H9 (cell line): ENCODE data around the gene EPHA1. TPM values are rescaled to one million over a fixed set of nuclear protein-coding genes. Genes with fewer than 3 reads are reported as not detected.

Experiments
- DNase-seq: peaks from one replicate; pipeline ENCODE4 v3.0.0-alpha.2; 2017
- H2AFZ ChIP-seq: one replicate; pipeline ENCODE4 v1.6.1; 2013; ENCODE audit warnings: mild to moderate bottlenecking, low read length, control low read depth, moderate library complexity
- H2AK5ac ChIP-seq: 2 replicates; pipeline ENCODE4 v1.6.1; 2013; ENCODE audit warnings: low read length, control low read depth, mixed read lengths; ENCODE audit not compliant: insufficient read length
- H2BK120ac ChIP-seq: one replicate; pipeline ENCODE4 v1.6.1; 2013; ENCODE audit warnings: low read depth, mild to moderate bottlenecking, low read length, control low read depth, inconsistent platforms; ENCODE audit not compliant: poor library complexity, severe bottlenecking
- H2BK12ac ChIP-seq: 2 replicates; pipeline ENCODE4 v1.6.1; 2013; ENCODE audit warnings: low read length, control low read depth, mixed read lengths, low read depth; ENCODE audit not compliant: insufficient read length
- H2BK15ac ChIP-seq: 2 replicates; pipeline ENCODE4 v1.6.1; 2013; ENCODE audit warnings: low read depth, low read length, control low read depth
- H2BK20ac ChIP-seq: one replicate; pipeline ENCODE4 v1.6.1; 2013; ENCODE audit warnings: low read depth, mild to moderate bottlenecking, low read length, control low read depth, inconsistent platforms; ENCODE audit not compliant: poor library complexity, severe bottlenecking
- H2BK5ac ChIP-seq: 2 replicates; pipeline ENCODE4 v1.6.1; 2013; ENCODE audit warnings: low read length, control low read depth, mixed read lengths; ENCODE audit not compliant: insufficient read length
- H3K14ac ChIP-seq: 2 replicates; pipeline ENCODE4 v1.6.1; 2013; ENCODE audit warnings: low read length, control low read depth; ENCODE audit not compliant: insufficient read depth
- H3K18ac ChIP-seq: 2 replicates; pipeline ENCODE4 v1.6.1; 2013; ENCODE audit warnings: low read depth, mild to moderate bottlenecking, mixed read lengths, low read length, control low read depth; ENCODE audit not compliant: insufficient read length
- H3K23ac ChIP-seq: 2 replicates; pipeline ENCODE4 v1.6.1; 2013; ENCODE audit warnings: low read length, control low read depth, mixed read lengths, low read depth; ENCODE audit not compliant: insufficient read length
- H3K23me2 ChIP-seq: 2 replicates; pipeline ENCODE4 v1.6.1; 2013; ENCODE audit warnings: low read depth, mild to moderate bottlenecking, mixed read lengths, low read length, control low read depth; ENCODE audit not compliant: insufficient read length, poor library complexity, severe bottlenecking
- H3K27ac ChIP-seq: 2 replicates; pipeline ENCODE4 v1.5.1; 2013; ENCODE audit warnings: low read length, control low read depth, mixed read lengths, low read depth; ENCODE audit not compliant: insufficient read length
- H3K27me3 ChIP-seq: 2 replicates; pipeline ENCODE4 v1.6.1; 2013; ENCODE audit warnings: low read length, control low read depth, inconsistent platforms; ENCODE audit not compliant: insufficient read depth
- H3K4ac ChIP-seq: 2 replicates; pipeline ENCODE4 v1.6.1; 2013; ENCODE audit warnings: low read depth, mild to moderate bottlenecking, control low read depth, inconsistent platforms, low read length, moderate library complexity
- H3K4me1 ChIP-seq: 2 replicates; pipeline ENCODE4 v1.6.1; 2013; ENCODE audit warnings: low read length, control low read depth, inconsistent platforms; ENCODE audit not compliant: insufficient read depth
- H3K4me2 ChIP-seq: 2 replicates; pipeline ENCODE4 v1.6.1; 2013; ENCODE audit warnings: low read length, control low read depth, mixed read lengths; ENCODE audit not compliant: insufficient read length, insufficient read depth
- H3K56ac ChIP-seq: 2 replicates; pipeline ENCODE4 v1.6.1; 2013; ENCODE audit warnings: low read depth, mild to moderate bottlenecking, mixed read lengths, low read length, control low read depth; ENCODE audit not compliant: insufficient read length
- H3K79me1 ChIP-seq: 2 replicates; pipeline ENCODE4 v1.6.1; 2013; ENCODE audit warnings: low read depth, mild to moderate bottlenecking, moderate library complexity, low read length, control low read depth, inconsistent platforms; ENCODE audit not compliant: insufficient read depth, poor library complexity, severe bottlenecking
- H3K79me2 ChIP-seq: 2 replicates; pipeline ENCODE4 v1.6.1; 2013; ENCODE audit warnings: low read length, control low read depth, inconsistent platforms; ENCODE audit not compliant: insufficient read depth
- H3K9ac ChIP-seq: 2 replicates; pipeline ENCODE4 v1.6.1; 2013; ENCODE audit warnings: low read length, control low read depth, mixed read lengths; ENCODE audit not compliant: insufficient read length; ENCODE audit errors: extremely low read depth
- H3K9me3 ChIP-seq: one replicate; pipeline ENCODE4 v1.6.1; 2013; ENCODE audit warnings: low read depth, low read length, inconsistent platforms; ENCODE audit not compliant: control insufficient read depth
- H3T11ph ChIP-seq: one replicate; pipeline ENCODE4 v1.6.1; 2013; ENCODE audit warnings: mild to moderate bottlenecking, low read length, control low read depth, inconsistent platforms
- H4K20me1 ChIP-seq: one replicate; pipeline ENCODE4 v1.6.1; 2013; ENCODE audit not compliant: control insufficient read depth, insufficient read length, insufficient read depth
- H4K5ac ChIP-seq: 2 replicates; pipeline ENCODE4 v1.6.1; 2013; ENCODE audit warnings: low read depth, mild to moderate bottlenecking, mixed read lengths, low read length, control low read depth; ENCODE audit not compliant: insufficient read length
- H4K8ac ChIP-seq: replicated peaks from 2 replicates; pipeline ENCODE4 v1.6.1; 2013; ENCODE audit warnings: low read length, control low read depth, mixed read lengths, low read depth; ENCODE audit not compliant: insufficient read length
- H4K91ac ChIP-seq: 2 replicates; pipeline ENCODE4 v1.6.1; 2013; ENCODE audit warnings: low read depth, mild to moderate bottlenecking, moderate library complexity, mixed read lengths, low read length, control low read depth; ENCODE audit not compliant: insufficient read length
- H3K27ac Mint-ChIP-seq, 3 experiments: 2 replicates in 2 of 3; 3 replicates in 1 of 3; pipeline ENCODE4 v1.8.0; 2020 to 2021; ENCODE audit warnings: mixed read lengths in 3 of 3, mild to moderate bottlenecking in 1 of 3, moderate library complexity in 1 of 3
- H3K27me3 Mint-ChIP-seq: 2 replicates; pipeline ENCODE4 v1.8.0; 2021; ENCODE audit warnings: low read depth, mild to moderate bottlenecking, moderate library complexity, mixed read lengths
- H3K36me3 Mint-ChIP-seq, 3 experiments: 2 replicates in 2 of 3; 3 replicates in 1 of 3; pipeline ENCODE4 v1.8.0; 2020 to 2021; ENCODE audit warnings: low read depth in 3 of 3, mixed read lengths in 3 of 3; ENCODE audit not compliant: insufficient read depth in 1 of 3
- H3K4me1 Mint-ChIP-seq, 2 experiments: 2 replicates each; pipeline ENCODE4 v1.8.0; 2020; ENCODE audit warnings: mixed read lengths in 2 of 2
- H3K4me3 Mint-ChIP-seq, 2 experiments: 2 replicates in 1 of 2; 3 replicates in 1 of 2; pipeline ENCODE4 v1.8.0; 2020 to 2021; ENCODE audit warnings: mild to moderate bottlenecking in 2 of 2, mixed read lengths in 2 of 2, moderate library complexity in 1 of 2
- H3K9me3 Mint-ChIP-seq, 2 experiments: 2 replicates in 1 of 2; 3 replicates in 1 of 2; pipeline ENCODE4 v1.8.0; 2020; ENCODE audit warnings: mild to moderate bottlenecking in 2 of 2, mixed read lengths in 2 of 2, moderate library complexity in 1 of 2
- CTCF ChIP-seq: fragments of 200-600 bp; sonication (generic); conservative IDR thresholded peaks from 3 replicates; pipeline ENCODE4 v1.8.0; 2021; ENCODE audit warnings: antibody characterized with exemption, mild to moderate bottlenecking
- WGBS: extraction: QIAGEN DNeasy Blood & Tissue Kit; methylation state at CpG from one replicate; pipeline ENCODE4 v1.1.7; 2013; ENCODE audit warnings: missing lambda C conversion rate, low lambda C conversion rate, mixed read lengths; ENCODE audit not compliant: insufficient read length; ENCODE audit errors: extremely low coverage; 5-methylcytosine and 5-hydroxymethylcytosine counted together
- total RNA-seq: library from RNA; stranded (reverse); gene quantifications from 2 replicates; pipeline ENCODE4 v1.2.1, GENCODE V29; 2021

The EPHA1 gene
- total RNA-seq, 1 experiment from 2014 or later, result 109 TPM

GRCh38 chr7:143394777-143395176 lies 13.9 kb downstream of the EPHA1 start:
- no CpG with 5 or more reads among the region's 6 CpGs for WGBS
- Histone ChIP-seq H3K23me2 (no peaks in the 10 kb centered on the region), H3T11ph (no peak overlapping the region), H3K23ac (no peak overlapping the region), H3K9ac (no peak overlapping the region), H2AFZ (no peak overlapping the region), H2BK20ac (no peak overlapping the region), H4K8ac (no peak overlapping the region), H2BK12ac (no peak overlapping the region), H4K20me1 (no peaks in the 10 kb centered on the region), H4K5ac (no peak overlapping the region), H3K4me1 (no peaks in the 10 kb centered on the region), H2BK120ac (no peak overlapping the region), H3K18ac (no peak overlapping the region), H3K4me2 (no peak overlapping the region), H3K4ac (no peak overlapping the region), H3K79me1 (no peaks in the 10 kb centered on the region), H3K9me3 (no peaks in the 10 kb centered on the region), H3K79me2 (no peaks in the 10 kb centered on the region), H2BK15ac (no peak overlapping the region), H3K27ac (no peak overlapping the region), H4K91ac (no peak overlapping the region), H2AK5ac (no peak overlapping the region), H3K56ac (no peak overlapping the region), H3K27me3 (no peaks in the 10 kb centered on the region), H3K14ac (no peak overlapping the region), H2BK5ac (no peak overlapping the region)
- Mint-ChIP-seq H3K27me3 (peaks cover 2% of the 10 kb centered on the region), H3K4me1 (peaks cover 0 to 4% of the 10 kb centered on the region in 2 experiments; a peak in 3 of 4 replicates), H3K36me3 (peaks cover 65 to 96% (median 95%) of the 10 kb centered on the region in 3 experiments), H3K4me3 (no peak overlapping the region), H3K9me3 (no peaks in the 10 kb centered on the region), H3K27ac (no peak overlapping the region)
- no peak for DNase-seq
- TF ChIP-seq CTCF, result no peak
